ENCODE measurements around the gene ESPN.

DNA sequence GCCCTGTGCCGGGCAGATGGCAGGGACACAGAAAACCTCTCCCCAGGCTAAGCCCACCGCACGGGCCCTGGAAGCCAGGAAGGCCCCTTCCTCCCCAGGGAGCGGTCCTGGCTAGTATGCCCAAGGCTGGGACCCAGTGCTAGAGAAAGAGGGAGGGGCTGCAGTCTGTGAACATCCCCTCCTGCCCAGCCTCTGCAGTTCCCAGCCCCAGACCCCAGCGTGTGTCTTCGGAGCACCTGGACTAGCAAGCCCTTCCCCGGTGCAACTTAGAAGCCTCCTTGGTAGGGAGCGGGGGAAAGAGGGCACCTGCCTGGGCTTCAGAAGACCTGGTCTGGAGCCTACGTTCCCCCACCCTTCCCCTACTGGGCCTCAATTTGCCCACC, 64.8 kb downstream of the ESPN start:
- TF ChIP-seq, protein P1, sequence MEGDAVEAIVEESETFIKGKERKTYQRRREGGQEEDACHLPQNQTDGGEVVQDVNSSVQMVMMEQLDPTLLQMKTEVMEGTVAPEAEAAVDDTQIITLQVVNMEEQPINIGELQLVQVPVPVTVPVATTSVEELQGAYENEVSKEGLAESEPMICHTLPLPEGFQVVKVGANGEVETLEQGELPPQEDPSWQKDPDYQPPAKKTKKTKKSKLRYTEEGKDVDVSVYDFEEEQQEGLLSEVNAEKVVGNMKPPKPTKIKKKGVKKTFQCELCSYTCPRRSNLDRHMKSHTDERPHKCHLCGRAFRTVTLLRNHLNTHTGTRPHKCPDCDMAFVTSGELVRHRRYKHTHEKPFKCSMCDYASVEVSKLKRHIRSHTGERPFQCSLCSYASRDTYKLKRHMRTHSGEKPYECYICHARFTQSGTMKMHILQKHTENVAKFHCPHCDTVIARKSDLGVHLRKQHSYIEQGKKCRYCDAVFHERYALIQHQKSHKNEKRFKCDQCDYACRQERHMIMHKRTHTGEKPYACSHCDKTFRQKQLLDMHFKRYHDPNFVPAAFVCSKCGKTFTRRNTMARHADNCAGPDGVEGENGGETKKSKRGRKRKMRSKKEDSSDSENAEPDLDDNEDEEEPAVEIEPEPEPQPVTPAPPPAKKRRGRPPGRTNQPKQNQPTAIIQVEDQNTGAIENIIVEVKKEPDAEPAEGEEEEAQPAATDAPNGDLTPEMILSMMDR (IDR thresholded peaks at IDR 0.05; ENCODE audit: borderline replicate concordance, extremely low read depth, low read length, poor library complexity, severe bottlenecking): no peak
- no peak for TF ChIP-seq EZH2 (IDR thresholded peaks at IDR 0.05; ENCODE audit: borderline replicate concordance, low read depth, low read length, severe bottlenecking)
